A549 (cell line): ENCODE measurements around the gene MEF2C. TPM values are rescaled to one million over a fixed set of nuclear protein-coding genes. Genes with fewer than 3 reads are reported as not detected.

ENCODE experiments used
- ATAC-seq, 2 experiments: fragments of 200-7000 bp in 1 of 2; fragments of >200 bp in 1 of 2; cut with Nextera tagmentation in 1 of 2; cut with Tn5 transposase in 1 of 2; 3 replicates each; pipeline versions ENCODE4 v1.8.0 to v1.9.1; 2018 to 2020; ENCODE audit warnings: mild to moderate bottlenecking in 1 of 2, moderate library complexity in 1 of 2
- CTCF ChIA-PET: fragments of 300-600 bp; sonication (Branson Sonifier 250); formaldehyde crosslinking; extraction: SDS; loops from one replicate; lab custom pipeline; 2021; ENCODE audit warnings: antibody characterized with exemption, inconsistent platforms; lab: Yijun Ruan, JAX
- POLR2A ChIA-PET: fragments of 350-600 bp; formaldehyde crosslinking; extraction: SDS; loops from one replicate; lab custom pipeline; 2021; ENCODE audit warnings: antibody characterized with exemption, inconsistent platforms; lab: Yijun Ruan, JAX
- DNase-seq, 2 experiments: peaks; one replicate each; pipeline versions ENCODE4 v3.0.0 to v3.0.0-alpha.2; 2011 to 2016; ENCODE audit warnings: low read depth in 1 of 2, low spot score in 1 of 2
- FAIRE-seq: peaks from 2 replicates; lab custom pipeline; 2011; peaks lifted over from hg19 to GRCh38; lab: Jason Lieb, UNC
- H3K27ac ChIP-seq, 2 experiments: fragments of >200 bp; sonication (Bioruptor Twin); formaldehyde crosslinking; 3 replicates each; pipeline ENCODE4 v1.5.1; 2016 to 2017
- H3K4me1 ChIP-seq: fragments of >200 bp; sonication (Bioruptor Twin); formaldehyde crosslinking; 3 replicates; pipeline ENCODE4 v1.6.1; 2016
- H3K4me2 ChIP-seq: fragments of >200 bp; sonication (Bioruptor Twin); formaldehyde crosslinking; 3 replicates; pipeline ENCODE4 v1.6.1; 2016
- H3K4me3 ChIP-seq: fragments of >200 bp; sonication (Bioruptor Twin); formaldehyde crosslinking; 3 replicates; pipeline ENCODE4 v1.5.1; 2016
- H3K9me3 ChIP-seq: fragments of >200 bp; sonication (Bioruptor Twin); formaldehyde crosslinking; 3 replicates; pipeline ENCODE4 v1.6.1; 2016
- EHMT2 ChIP-seq: fragments of 200-600 bp; sonication (generic); IDR thresholded peaks from 2 replicates; pipeline ENCODE4 v1.6.1; 2016; ENCODE audit warnings: antibody characterized with exemption, low read depth, mild to moderate bottlenecking, moderate library complexity
- FOSB ChIP-seq: fragments of 250-450 bp; sonication (Bioruptor Pico); IDR thresholded peaks from 2 replicates; pipeline ENCODE4 v1.5.0; 2020; ENCODE audit warnings: mild to moderate bottlenecking, moderate library complexity
- HDAC2 ChIP-seq: fragments of 200-600 bp; sonication (generic); IDR thresholded peaks from 2 replicates; pipeline ENCODE4 v1.6.1; 2016
- JUN ChIP-seq, 2 experiments: fragments of >200 bp; sonication (Bioruptor Twin); formaldehyde crosslinking; IDR thresholded peaks; 2 replicates in 1 of 2; 3 replicates in 1 of 2; pipeline ENCODE4 v1.6.1; 2016 to 2017
- JUNB ChIP-seq: fragments of >200 bp; sonication (Bioruptor Twin); formaldehyde crosslinking; IDR thresholded peaks from 2 replicates; pipeline ENCODE4 v1.6.1; 2016
- KDM1A ChIP-seq: fragments of 200-600 bp; sonication (generic); IDR thresholded peaks from 2 replicates; pipeline ENCODE4 v1.6.1; 2016; ENCODE audit warnings: low read depth, mild to moderate bottlenecking
- MAFK ChIP-seq: fragments of 450-650 bp; IDR thresholded peaks from 2 replicates; pipeline ENCODE4 v1.6.1; 2014; ENCODE audit not compliant: partially characterized antibody
- NFE2L2 ChIP-seq: fragments of 150-350 bp; conservative IDR thresholded peaks from 2 replicates; pipeline ENCODE4 v1.6.1; 2014; ENCODE audit warnings: low read length
- NPAS2 ChIP-seq: fragments of 250-450 bp; sonication (Bioruptor Pico); IDR thresholded peaks from 2 replicates; pipeline ENCODE4 v1.8.0; 2022; ENCODE audit warnings: mild to moderate bottlenecking, moderate library complexity, borderline replicate concordance
- POLR2A ChIP-seq: IDR thresholded peaks from 2 replicates; pipeline ENCODE4 v1.6.1; 2012; ENCODE audit warnings: mild to moderate bottlenecking, low read length
- POLR2AphosphoS2 ChIP-seq: conservative IDR thresholded peaks from 2 replicates; pipeline ENCODE4 v1.6.1; 2012; ENCODE audit warnings: low read length, improper control_type of control experiment, inconsistent platforms
- RARB ChIP-seq: fragments of 250-450 bp; sonication (Bioruptor Pico); IDR thresholded peaks from 2 replicates; pipeline ENCODE4 v1.8.0; 2021; ENCODE audit warnings: mild to moderate bottlenecking, moderate library complexity
- RNF2 ChIP-seq: fragments of 200-600 bp; sonication (generic); IDR thresholded peaks from 2 replicates; pipeline ENCODE4 v1.6.1; 2016; ENCODE audit warnings: low read depth, mild to moderate bottlenecking, antibody characterized with exemption, moderate library complexity, borderline replicate concordance
- SREBF2 ChIP-seq: fragments of 450-650 bp; IDR thresholded peaks from 2 replicates; pipeline ENCODE4 v1.6.1; 2014; ENCODE audit warnings: mild to moderate bottlenecking, moderate library complexity
- TFCP2L1 ChIP-seq: fragments of 250-450 bp; sonication (Bioruptor Pico); IDR thresholded peaks from 2 replicates; pipeline ENCODE4 v1.5.0; 2021; ENCODE audit warnings: mild to moderate bottlenecking
- ZSCAN20 ChIP-seq: fragments of 250-450 bp; sonication (Bioruptor Pico); IDR thresholded peaks from 2 replicates; pipeline ENCODE4 v1.8.0; 2022; ENCODE audit warnings: mild to moderate bottlenecking, moderate library complexity
- WGBS: methylation state at CpG from one replicate; pipeline ENCODE4 v1.1.6; 2017; ENCODE audit errors: missing lambda C conversion rate; 5-methylcytosine and 5-hydroxymethylcytosine counted together
- polyA plus RNA-seq, 4 experiments: library from polyadenylated mRNA; depleted of rRNA in 3 of 4; stranded (reverse); fragments of >200 nt; fragmentation: RNase III in 1 of 4; extraction: RNeasy Plus Mini Kit Qiagen cat#74134 plus additional on column Dnase treatment in 1 of 4; gene quantifications; 2 replicates in 3 of 4; 3 replicates in 1 of 4; pipeline ENCODE4 v1.2.3, GENCODE V29; 2011 to 2017
- TF ChIP-seq, protein P1 (sequence below): fragments of 250-450 bp; sonication (Bioruptor Pico); IDR thresholded peaks from 2 replicates; pipeline ENCODE4 v1.5.0; 2021; ENCODE audit warnings: mild to moderate bottlenecking, moderate library complexity, borderline replicate concordance
- TF ChIP-seq, protein P2 (sequence below): fragments of 200-600 bp; sonication (generic); IDR thresholded peaks from 2 replicates; pipeline ENCODE4 v1.6.1; 2016; ENCODE audit warnings: antibody characterized with exemption, mild to moderate bottlenecking, moderate library complexity
- TF ChIP-seq, protein P3 (sequence below): fragments of 450-650 bp; IDR thresholded peaks from 2 replicates; pipeline ENCODE4 v1.6.1; 2014; ENCODE audit warnings: antibody characterized with exemption
- TF ChIP-seq, protein P4 (sequence below): fragments of >200 bp; sonication (Bioruptor Twin); formaldehyde crosslinking; IDR thresholded peaks from 3 replicates; pipeline ENCODE4 v1.6.1; 2016
- TF ChIP-seq, protein P5 (sequence below): IDR thresholded peaks from 2 replicates; pipeline ENCODE4 v1.6.1; 2012
- TF ChIP-seq, protein P6 (sequence below): IDR thresholded peaks from 2 replicates; pipeline ENCODE4 v1.6.1; 2012; ENCODE audit warnings: low read depth, borderline replicate concordance

Gene MEF2C
- polyA plus RNA-seq, 2 of the 4 experiments (the other 2 are of a cell fraction): 0.03 to 0.06 TPM

- FAIRE-seq (no peak), DNase-seq (no peak), ATAC-seq (no peak)
- Histone ChIP-seq H3K4me3 (no peak overlapping the region), H3K4me2 (no peak overlapping the region), H3K27ac (no peak overlapping the region), H3K4me1 (no peaks in the 10 kb centered on the region), H3K9me3 (no peaks in the 10 kb centered on the region)
- TF ChIP-seq, protein P1, sequence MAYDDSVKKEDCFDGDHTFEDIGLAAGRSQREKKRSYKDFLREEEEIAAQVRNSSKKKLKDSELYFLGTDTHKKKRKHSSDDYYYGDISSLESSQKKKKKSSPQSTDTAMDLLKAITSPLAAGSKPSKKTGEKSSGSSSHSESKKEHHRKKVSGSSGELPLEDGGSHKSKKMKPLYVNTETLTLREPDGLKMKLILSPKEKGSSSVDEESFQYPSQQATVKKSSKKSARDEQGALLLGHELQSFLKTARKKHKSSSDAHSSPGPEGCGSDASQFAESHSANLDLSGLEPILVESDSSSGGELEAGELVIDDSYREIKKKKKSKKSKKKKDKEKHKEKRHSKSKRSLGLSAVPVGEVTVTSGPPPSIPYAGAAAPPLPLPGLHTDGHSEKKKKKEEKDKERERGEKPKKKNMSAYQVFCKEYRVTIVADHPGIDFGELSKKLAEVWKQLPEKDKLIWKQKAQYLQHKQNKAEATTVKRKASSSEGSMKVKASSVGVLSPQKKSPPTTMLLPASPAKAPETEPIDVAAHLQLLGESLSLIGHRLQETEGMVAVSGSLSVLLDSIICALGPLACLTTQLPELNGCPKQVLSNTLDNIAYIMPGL (CRISPR knock-in tag): no peak
- TF ChIP-seq, protein P2, sequence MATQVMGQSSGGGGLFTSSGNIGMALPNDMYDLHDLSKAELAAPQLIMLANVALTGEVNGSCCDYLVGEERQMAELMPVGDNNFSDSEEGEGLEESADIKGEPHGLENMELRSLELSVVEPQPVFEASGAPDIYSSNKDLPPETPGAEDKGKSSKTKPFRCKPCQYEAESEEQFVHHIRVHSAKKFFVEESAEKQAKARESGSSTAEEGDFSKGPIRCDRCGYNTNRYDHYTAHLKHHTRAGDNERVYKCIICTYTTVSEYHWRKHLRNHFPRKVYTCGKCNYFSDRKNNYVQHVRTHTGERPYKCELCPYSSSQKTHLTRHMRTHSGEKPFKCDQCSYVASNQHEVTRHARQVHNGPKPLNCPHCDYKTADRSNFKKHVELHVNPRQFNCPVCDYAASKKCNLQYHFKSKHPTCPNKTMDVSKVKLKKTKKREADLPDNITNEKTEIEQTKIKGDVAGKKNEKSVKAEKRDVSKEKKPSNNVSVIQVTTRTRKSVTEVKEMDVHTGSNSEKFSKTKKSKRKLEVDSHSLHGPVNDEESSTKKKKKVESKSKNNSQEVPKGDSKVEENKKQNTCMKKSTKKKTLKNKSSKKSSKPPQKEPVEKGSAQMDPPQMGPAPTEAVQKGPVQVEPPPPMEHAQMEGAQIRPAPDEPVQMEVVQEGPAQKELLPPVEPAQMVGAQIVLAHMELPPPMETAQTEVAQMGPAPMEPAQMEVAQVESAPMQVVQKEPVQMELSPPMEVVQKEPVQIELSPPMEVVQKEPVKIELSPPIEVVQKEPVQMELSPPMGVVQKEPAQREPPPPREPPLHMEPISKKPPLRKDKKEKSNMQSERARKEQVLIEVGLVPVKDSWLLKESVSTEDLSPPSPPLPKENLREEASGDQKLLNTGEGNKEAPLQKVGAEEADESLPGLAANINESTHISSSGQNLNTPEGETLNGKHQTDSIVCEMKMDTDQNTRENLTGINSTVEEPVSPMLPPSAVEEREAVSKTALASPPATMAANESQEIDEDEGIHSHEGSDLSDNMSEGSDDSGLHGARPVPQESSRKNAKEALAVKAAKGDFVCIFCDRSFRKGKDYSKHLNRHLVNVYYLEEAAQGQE: no peak
- TF ChIP-seq, protein P3, sequence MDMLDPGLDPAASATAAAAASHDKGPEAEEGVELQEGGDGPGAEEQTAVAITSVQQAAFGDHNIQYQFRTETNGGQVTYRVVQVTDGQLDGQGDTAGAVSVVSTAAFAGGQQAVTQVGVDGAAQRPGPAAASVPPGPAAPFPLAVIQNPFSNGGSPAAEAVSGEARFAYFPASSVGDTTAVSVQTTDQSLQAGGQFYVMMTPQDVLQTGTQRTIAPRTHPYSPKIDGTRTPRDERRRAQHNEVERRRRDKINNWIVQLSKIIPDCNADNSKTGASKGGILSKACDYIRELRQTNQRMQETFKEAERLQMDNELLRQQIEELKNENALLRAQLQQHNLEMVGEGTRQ: no peak
- TF ChIP-seq SREBF2: no peak
- TF ChIP-seq, protein P4, sequence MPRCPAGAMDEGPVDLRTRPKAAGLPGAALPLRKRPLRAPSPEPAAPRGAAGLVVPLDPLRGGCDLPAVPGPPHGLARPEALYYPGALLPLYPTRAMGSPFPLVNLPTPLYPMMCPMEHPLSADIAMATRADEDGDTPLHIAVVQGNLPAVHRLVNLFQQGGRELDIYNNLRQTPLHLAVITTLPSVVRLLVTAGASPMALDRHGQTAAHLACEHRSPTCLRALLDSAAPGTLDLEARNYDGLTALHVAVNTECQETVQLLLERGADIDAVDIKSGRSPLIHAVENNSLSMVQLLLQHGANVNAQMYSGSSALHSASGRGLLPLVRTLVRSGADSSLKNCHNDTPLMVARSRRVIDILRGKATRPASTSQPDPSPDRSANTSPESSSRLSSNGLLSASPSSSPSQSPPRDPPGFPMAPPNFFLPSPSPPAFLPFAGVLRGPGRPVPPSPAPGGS: no peak
- TF ChIP-seq NPAS2 (CRISPR knock-in tag): no peak
- TF ChIP-seq POLR2A: no peak
- no peak for TF ChIP-seq KDM1A
- no peak for TF ChIP-seq RNF2
- WGBS: 34% methylated on average over 4 of the region's 4 CpGs
- CTCF ChIA-PET: interaction anchor here (1.0 kb wide), 1 partner anchor 23 kb away, joined by 3 read pairs; no protein-coding TSS in a partner anchor
- POLR2A ChIA-PET: no interaction called here
Measured at GRCh38 chr5:88818296-88818695, 64.7 kb downstream of the MEF2C start.

- ChIA-PET POLR2A (no interaction called here), CTCF (no interaction called here)
- 55% methylated on average over 2 of the region's 2 CpGs for WGBS
- no peaks in the 10 kb centered on the region for H3K9me3 ChIP-seq
- FAIRE-seq (no peak), DNase-seq (no peak), ATAC-seq (no peak)
- no peak overlapping the region for H3K4me3 ChIP-seq
- H3K4me1 ChIP-seq: no peaks in the 10 kb centered on the region
- no peak for TF ChIP-seq JUN (IDR thresholded peaks at IDR 0.05)
- no peak for TF ChIP-seq JUNB
- TF ChIP-seq, protein P5, sequence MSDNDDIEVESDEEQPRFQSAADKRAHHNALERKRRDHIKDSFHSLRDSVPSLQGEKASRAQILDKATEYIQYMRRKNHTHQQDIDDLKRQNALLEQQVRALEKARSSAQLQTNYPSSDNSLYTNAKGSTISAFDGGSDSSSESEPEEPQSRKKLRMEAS: no peak
- TF ChIP-seq, protein P6, sequence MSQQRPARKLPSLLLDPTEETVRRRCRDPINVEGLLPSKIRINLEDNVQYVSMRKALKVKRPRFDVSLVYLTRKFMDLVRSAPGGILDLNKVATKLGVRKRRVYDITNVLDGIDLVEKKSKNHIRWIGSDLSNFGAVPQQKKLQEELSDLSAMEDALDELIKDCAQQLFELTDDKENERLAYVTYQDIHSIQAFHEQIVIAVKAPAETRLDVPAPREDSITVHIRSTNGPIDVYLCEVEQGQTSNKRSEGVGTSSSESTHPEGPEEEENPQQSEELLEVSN: no peak
- H3K4me2 ChIP-seq: no peak overlapping the region
- no peak overlapping the region for H3K27ac ChIP-seq
Measured at GRCh38 chr5:88816195-88816594, 66.8 kb downstream of the MEF2C start.

- FAIRE-seq: no peak
- ChIA-PET CTCF (no interaction called here), POLR2A (no interaction called here)
- no peak overlapping the region for H3K27ac ChIP-seq
- H3K9me3 ChIP-seq: no peaks in the 10 kb centered on the region
- H3K4me2 ChIP-seq: no peak overlapping the region
- ATAC-seq: no peak
- H3K4me1 ChIP-seq: no peaks in the 10 kb centered on the region
- no peak for DNase-seq
- no peak overlapping the region for H3K4me3 ChIP-seq
- TF ChIP-seq ZSCAN20 (CRISPR knock-in tag): no peak
- no peak for TF ChIP-seq POLR2AphosphoS2
- no peak for TF ChIP-seq RARB (CRISPR knock-in tag)
- TF ChIP-seq FOSB (CRISPR knock-in tag): no peak
- TF ChIP-seq MAFK: no peak
- no peak for TF ChIP-seq TFCP2L1 (CRISPR knock-in tag)
- no peak for TF ChIP-seq EHMT2
- TF ChIP-seq, protein P2: no peak
- TF ChIP-seq NFE2L2: no peak
- TF ChIP-seq HDAC2: no peak
Measured at GRCh38 chr5:88815050-88815789, 67.8 kb downstream of the MEF2C start.
